NCI-H524 treated with DMSO at 0.1 percent for 48 hours (cell line): ENCODE measurements around the gene RHOBTB1.

Experiments used
- DNase-seq: peaks from one replicate; lab custom pipeline; 2025; lab: John Stamatoyannopoulos, UW

Gene RHOBTB1

GRCh38 chr10:60942134-60942787 is 1.7 kb downstream of the RHOBTB1 start:
- no peak for DNase-seq

GRCh38 chr10:60940446-60940845 is 3.5 kb downstream of the RHOBTB1 start:
- DNase-seq, result no peak

GRCh38 chr10:60937784-60938654 is 6.0 kb downstream of the RHOBTB1 start:
- no peak for DNase-seq

- DNase-seq, result no peak
Observed at GRCh38 chr10:60937022-60937421, 7.0 kb downstream of the RHOBTB1 start.

- DNase-seq, result no peak
Observed at GRCh38 chr10:60934215-60935175, 9.5 kb downstream of the RHOBTB1 start.

GRCh38 chr10:60932756-60933155 is 11.2 kb downstream of the RHOBTB1 start:
- no peak for DNase-seq

- no peak for DNase-seq
Observed at GRCh38 chr10:60930237-60930636, 13.7 kb downstream of the RHOBTB1 start.

- peak; percentile 20 for DNase-seq
Observed at GRCh38 chr10:60921633-60922032, 22.4 kb downstream of the RHOBTB1 start.

- no peak for DNase-seq
Observed at GRCh38 chr10:60920479-60920878, 23.5 kb downstream of the RHOBTB1 start.

GRCh38 chr10:60919551-60919950 is 24.4 kb downstream of the RHOBTB1 start:
- DNase-seq, result no peak

GRCh38 chr10:60917331-60918280 is 26.4 kb downstream of the RHOBTB1 start:
- DNase-seq, result no peak

- no peak for DNase-seq
Observed at GRCh38 chr10:60916025-60916424, 28.0 kb downstream of the RHOBTB1 start.

- DNase-seq, result no peak
Observed at GRCh38 chr10:60914690-60915141, 29.3 kb downstream of the RHOBTB1 start.

GRCh38 chr10:60913657-60914056 is 30.3 kb downstream of the RHOBTB1 start:
- DNase-seq, result no peak

GRCh38 chr10:60913071-60913470 is 30.9 kb downstream of the RHOBTB1 start:
- no peak for DNase-seq

GRCh38 chr10:60911715-60912114 is 32.3 kb downstream of the RHOBTB1 start:
- DNase-seq, result no peak

- no peak for DNase-seq
Observed at GRCh38 chr10:60911216-60911615, 32.8 kb downstream of the RHOBTB1 start.

- DNase-seq, result no peak
Observed at GRCh38 chr10:60910543-60910942, 33.4 kb downstream of the RHOBTB1 start.

GRCh38 chr10:60908896-60909295 is 35.1 kb downstream of the RHOBTB1 start:
- DNase-seq, result no peak

GRCh38 chr10:60908031-60908430 is 36.0 kb downstream of the RHOBTB1 start:
- no peak for DNase-seq

- no peak for DNase-seq
Observed at GRCh38 chr10:60907236-60907635, 36.7 kb downstream of the RHOBTB1 start.
